ENCODE data around the gene ROBO2. TPM values are rescaled to one million over a fixed set of nuclear protein-coding genes. Genes with fewer than 3 reads are reported as not detected.

The ROBO2 gene
- total and polyA plus RNA-seq, 2 experiments from 2014 or later, result 1.5 to 7.8 TPM

- no peak overlapping the region for H2AFZ ChIP-seq
- no peak overlapping the region for H3K4me3 ChIP-seq
- no peaks in the 10 kb centered on the region for H3K4me1 ChIP-seq (ENCODE audit: insufficient read depth)
- H3K27ac Mint-ChIP-seq, result 0 out of 2 replicates have a peak overlapping the region, but pooled peaks have one; percentile 8
- no peaks in the 10 kb centered on the region for H3K9me3 Mint-ChIP-seq
- DNase-seq (ENCODE audit: low spot score), result no peak
- TF ChIP-seq ETS1 (IDR thresholded peaks at IDR 0.05) (no peak), STAT1 (IDR thresholded peaks at IDR 0.05; ENCODE audit: unreplicated experiment) (no peak), CTCF (conservative IDR thresholded peaks at IDR 0.05; ENCODE audit: low read depth in 2 of 2) (no peak), POLR2AphosphoS5 (IDR thresholded peaks at IDR 0.05; ENCODE audit: low read depth) (no peak), NANOG (IDR thresholded peaks at IDR 0.05; ENCODE audit: borderline replicate concordance) (no peak), ZNF331 (CRISPR knock-in tag; IDR thresholded peaks at IDR 0.05; ENCODE audit: low read depth) (no peak), JUNB (IDR thresholded peaks at IDR 0.05; ENCODE audit: unreplicated experiment) (no peak), CREB1 (CRISPR knock-in tag; IDR thresholded peaks at IDR 0.05; ENCODE audit: low read depth) (no peak), EZH2phosphoT487 (IDR thresholded peaks at IDR 0.05; ENCODE audit: unreplicated experiment) (no peak), ZNF114 (CRISPR knock-in tag; IDR thresholded peaks at IDR 0.05) (no peak), REST (IDR thresholded peaks at IDR 0.05; ENCODE audit: unreplicated experiment) (no peak), ZNF462 (CRISPR knock-in tag; IDR thresholded peaks at IDR 0.05) (no peak), EZH2 (IDR thresholded peaks at IDR 0.05; ENCODE audit: low read depth, unreplicated experiment) (no peak)
- H3K4me2 ChIP-seq, result no peak overlapping the region
- H3K9me2 ChIP-seq (ENCODE audit: insufficient read depth), result 0 out of 2 replicates have a peak, but pooled peaks cover 6% of the 10 kb centered on the region
- H3K4me1 Mint-ChIP-seq, result no peaks in the 10 kb centered on the region
- no peaks in the 10 kb centered on the region for H3K36me3 Mint-ChIP-seq (ENCODE audit: low read depth)
- no peaks in the 10 kb centered on the region for H3K27me3 Mint-ChIP-seq (ENCODE audit: insufficient read depth, low read depth, poor library complexity)
- H3F3A ChIP-seq (replicated peaks; ENCODE audit: low read depth), result no peaks in the 10 kb centered on the region
- no peaks in the 10 kb centered on the region for H4K20me1 ChIP-seq (replicated peaks; ENCODE audit: insufficient read depth)
- no peaks in the 10 kb centered on the region for H3K36me3 ChIP-seq (ENCODE audit: insufficient read depth)
- H3K4me3 Mint-ChIP-seq, result no peak overlapping the region
- H3K27me3 ChIP-seq (ENCODE audit: insufficient read depth), result no peaks in the 10 kb centered on the region
- no peak for ATAC-seq
- no peaks in the 10 kb centered on the region for H3K79me2 ChIP-seq (replicated peaks; ENCODE audit: insufficient read depth)
- no peak overlapping the region for H3K27ac ChIP-seq (ENCODE audit: low read depth)
These were observed 365.0 kb downstream of the ROBO2 start for GRCh38 chr3:77404871-77405270.
